Thoracic aorta (tissue), 2 donors: Measurements from ENCODE around the gene ST6GALNAC3. TPM values are rescaled to one million over a fixed set of nuclear protein-coding genes. Genes with fewer than 3 reads are reported as not detected.

Experiments
- ATAC-seq: fragments of 150-250 bp; one replicate; pipeline ENCODE4 v1.8.0; 2017; ENCODE audit warnings: low read depth; ENCODE audit not compliant: insufficient number of reproducible peaks, low FRiP score
- DNase-seq: peaks from one replicate; pipeline ENCODE4 v3.0.0-alpha.2; 2020; ENCODE audit warnings: low spot score
- H3K27ac ChIP-seq, 2 donors: fragments of 200-600 bp; sonication (generic); 1 replicate in 1 of 2; 2 replicates in 1 of 2; pipeline ENCODE4 v1.5.1; 2016; ENCODE audit warnings: mild to moderate bottlenecking in 2 of 2, moderate library complexity in 2 of 2
- H3K27me3 ChIP-seq: fragments of 200-600 bp; sonication (generic); replicated peaks from 2 replicates; pipeline ENCODE4 v1.6.0; 2016; ENCODE audit warnings: mild to moderate bottlenecking; ENCODE audit not compliant: insufficient read depth
- H3K36me3 ChIP-seq: fragments of 200-600 bp; sonication (generic); one replicate; pipeline ENCODE4 v1.5.1; 2016
- H3K4me1 ChIP-seq, 2 donors: fragments of 200-600 bp; sonication (generic); 1 replicate in 1 of 2; 2 replicates in 1 of 2; pipeline versions ENCODE4 v1.5.1 to v1.6.0; 2016; ENCODE audit warnings: low read depth in 2 of 2, mild to moderate bottlenecking in 1 of 2; ENCODE audit not compliant: control insufficient read depth in 1 of 2
- H3K4me3 ChIP-seq: fragments of 200-600 bp; sonication (generic); 2 replicates; pipeline ENCODE4 v1.5.1; 2016; ENCODE audit warnings: mild to moderate bottlenecking
- H3K9me3 ChIP-seq: fragments of 200-600 bp; sonication (generic); 2 replicates; pipeline ENCODE4 v1.5.1; 2016
- CTCF ChIP-seq: fragments of 200-600 bp; sonication (generic); IDR thresholded peaks from one replicate; pipeline ENCODE4 v1.5.1; 2019; ENCODE audit warnings: antibody characterized with exemption
- total RNA-seq, 2 donors: library from RNA; depleted of rRNA; stranded (reverse); fragments of >200 nt; gene quantifications; one replicate each; pipeline versions ENCODE4 v1.1.0 to v1.2.3, GENCODE V29; 2016

The ST6GALNAC3 gene
- total RNA-seq, 2 donors from 2014 or later = 1.4 to 9.5 TPM

GRCh38 chr1:76496871-76497270 lies 422.3 kb downstream of the ST6GALNAC3 start:
- no peaks in the 10 kb centered on the region for H3K27me3 ChIP-seq
- no peaks in the 10 kb centered on the region for H3K9me3 ChIP-seq
- H3K4me1 ChIP-seq = peaks cover 4 to 12% of the 10 kb centered on the region in 2 donors
- ATAC-seq (no peak), DNase-seq (no peak)
- no peak overlapping the region for H3K4me3 ChIP-seq
- no peak for TF ChIP-seq CTCF
- no peaks in the 10 kb centered on the region for H3K36me3 ChIP-seq
- H3K27ac ChIP-seq = no peak overlapping the region

- Histone ChIP-seq H3K4me3 (no peak overlapping the region), H3K4me1 (peaks cover 0 to 4% of the 10 kb centered on the region in 2 donors), H3K36me3 (no peaks in the 10 kb centered on the region), H3K27me3 (no peaks in the 10 kb centered on the region), H3K9me3 (no peaks in the 10 kb centered on the region), H3K27ac (no peak overlapping the region)
- ATAC-seq = no peak
- no peak for DNase-seq
- TF ChIP-seq CTCF = no peak
These were observed 425.6 kb downstream of the ST6GALNAC3 start for GRCh38 chr1:76500116-76500515.

GRCh38 chr1:76501136-76501535 lies 426.6 kb downstream of the ST6GALNAC3 start:
- Histone ChIP-seq H3K27me3 (no peaks in the 10 kb centered on the region), H3K4me3 (no peak overlapping the region), H3K27ac (no peak overlapping the region), H3K36me3 (no peaks in the 10 kb centered on the region), H3K4me1 (peaks cover 0 to 4% of the 10 kb centered on the region in 2 donors), H3K9me3 (no peaks in the 10 kb centered on the region)
- TF ChIP-seq CTCF = no peak
- ATAC-seq (no peak), DNase-seq (no peak)

- Histone ChIP-seq H3K4me1 (peaks cover 0 to 4% of the 10 kb centered on the region in 2 donors), H3K27me3 (no peaks in the 10 kb centered on the region), H3K27ac (no peak overlapping the region), H3K36me3 (no peaks in the 10 kb centered on the region), H3K4me3 (no peak overlapping the region), H3K9me3 (no peaks in the 10 kb centered on the region)
- no peak for TF ChIP-seq CTCF
- ATAC-seq (no peak), DNase-seq (no peak)
These were observed 427.2 kb downstream of the ST6GALNAC3 start for GRCh38 chr1:76501586-76502219.

- ATAC-seq = no peak
These were observed 428.6 kb downstream of the ST6GALNAC3 start for GRCh38 chr1:76503100-76503499.

More at GRCh38 chr1:76503100-76503499, 428.6 kb downstream of the ST6GALNAC3 start:
- no peaks in the 10 kb centered on the region for H3K27me3 ChIP-seq
- H3K4me3 ChIP-seq = no peak overlapping the region
- H3K4me1 ChIP-seq = peaks cover 0 to 4% of the 10 kb centered on the region in 2 donors
- no peak for DNase-seq
- no peaks in the 10 kb centered on the region for H3K9me3 ChIP-seq
- no peaks in the 10 kb centered on the region for H3K36me3 ChIP-seq
- H3K27ac ChIP-seq = no peak overlapping the region
- TF ChIP-seq CTCF = no peak
